NCI-H524 treated with DMSO at 0.1 percent for 48 hours (cell line): ENCODE measurements around the gene IL1RN.

ENCODE experiments used
- DNase-seq: peaks from one replicate; lab custom pipeline; 2025; lab: John Stamatoyannopoulos, UW

Gene IL1RN

DNA sequence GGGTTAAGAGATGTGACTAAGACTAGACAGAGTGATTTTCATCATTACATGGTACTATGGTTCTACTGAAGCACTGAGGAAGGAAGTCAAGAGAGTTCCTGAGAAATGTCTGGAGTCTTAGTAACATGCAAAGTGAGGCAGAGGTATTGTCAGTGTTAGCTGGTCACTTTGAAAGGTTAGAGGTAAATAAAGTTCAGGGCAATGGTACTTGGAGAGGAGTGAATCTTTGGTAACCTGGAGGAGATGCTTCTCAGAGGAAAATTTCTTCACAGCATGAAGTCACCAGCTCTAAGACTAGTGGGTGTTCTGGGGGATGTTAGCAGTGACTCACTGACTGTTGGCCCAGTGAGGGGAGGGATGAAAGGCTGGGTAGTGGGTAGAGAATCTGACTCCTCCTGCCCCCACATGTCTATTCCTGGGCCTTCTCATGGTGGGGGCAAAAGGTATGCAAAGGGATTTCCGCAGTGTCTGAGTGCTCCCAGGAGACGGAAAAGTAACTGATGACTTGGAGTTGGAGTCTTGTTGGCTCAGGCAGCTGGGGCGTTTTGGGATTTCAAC is 23.3 kb upstream of the IL1RN start:
- DNase-seq = no peak

DNA sequence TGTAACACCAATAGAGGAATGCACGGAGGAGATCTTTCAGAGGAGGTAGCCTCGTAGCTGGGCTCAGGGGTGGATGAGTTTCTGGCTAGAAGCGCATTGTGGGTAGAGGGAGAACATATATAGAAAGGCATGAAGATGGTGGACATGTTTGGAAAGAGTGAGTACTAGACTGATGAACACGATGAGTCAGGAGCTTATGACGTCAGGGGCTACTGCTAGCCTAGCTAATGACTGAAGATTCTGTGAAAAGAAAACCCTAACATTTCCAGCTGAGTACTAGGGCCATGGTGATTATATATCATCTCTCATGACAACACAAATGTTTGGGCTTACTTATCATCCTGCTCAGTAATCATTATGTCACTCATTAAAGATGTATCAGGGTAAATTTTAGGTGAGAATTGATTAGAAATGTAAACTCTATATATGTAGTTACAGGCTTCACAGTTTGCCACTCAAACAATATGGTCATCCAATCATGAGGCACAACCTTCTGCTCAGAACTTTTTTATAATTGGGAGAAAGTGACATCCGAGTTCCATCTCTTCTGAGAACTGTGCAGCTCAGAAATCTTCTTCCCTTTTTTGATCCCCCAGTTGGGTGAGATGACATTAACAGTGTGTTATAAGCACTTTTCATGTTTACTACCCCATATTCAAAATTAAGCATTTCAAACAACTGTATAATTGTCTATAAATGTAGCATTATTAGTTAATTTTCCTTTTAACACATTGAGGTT is 22.2 kb upstream of the IL1RN start:
- DNase-seq = no peak

DNA sequence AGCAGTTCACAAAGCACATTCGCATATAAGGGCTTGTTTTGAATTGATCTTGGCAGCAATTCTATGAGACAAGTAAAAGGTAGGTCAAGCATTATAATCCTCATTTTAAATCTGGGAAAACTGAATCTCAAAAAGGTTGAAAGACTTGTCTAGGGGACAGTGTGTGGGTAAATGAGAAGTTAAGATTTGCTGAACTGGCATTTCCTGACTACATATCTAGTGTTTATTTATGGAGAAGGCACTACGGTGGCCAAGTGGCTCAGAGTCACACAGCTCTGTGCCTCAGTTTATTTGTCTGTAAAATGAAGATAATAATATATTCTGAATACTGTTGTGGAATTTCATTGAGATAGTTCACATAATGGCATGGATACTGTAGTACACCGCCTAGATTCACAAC is 16.3 kb upstream of the IL1RN start:
- no peak for DNase-seq

DNA sequence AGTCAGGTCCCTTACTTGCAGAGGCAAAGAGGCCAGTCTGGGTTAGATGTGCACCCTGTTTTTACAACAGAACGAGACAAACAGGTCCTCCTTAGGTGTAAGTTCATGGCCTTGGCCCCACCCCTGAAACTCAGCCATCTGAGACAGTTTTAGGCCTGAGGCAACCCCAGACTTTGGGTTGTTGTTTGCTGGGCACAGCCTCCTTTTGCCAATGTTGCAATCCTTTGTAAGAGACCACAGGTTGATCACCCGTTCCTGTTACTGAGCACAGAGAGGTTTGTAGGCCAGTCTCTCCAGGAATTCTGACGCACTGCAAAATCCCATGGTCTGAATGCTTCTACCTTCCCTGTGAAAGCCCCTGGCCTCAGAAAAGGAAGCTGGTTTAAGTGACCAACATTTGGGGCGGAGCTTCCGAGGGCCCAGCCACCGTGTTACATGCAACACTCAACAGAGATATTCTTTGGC is 15.5 kb upstream of the IL1RN start:
- DNase-seq = no peak

DNA sequence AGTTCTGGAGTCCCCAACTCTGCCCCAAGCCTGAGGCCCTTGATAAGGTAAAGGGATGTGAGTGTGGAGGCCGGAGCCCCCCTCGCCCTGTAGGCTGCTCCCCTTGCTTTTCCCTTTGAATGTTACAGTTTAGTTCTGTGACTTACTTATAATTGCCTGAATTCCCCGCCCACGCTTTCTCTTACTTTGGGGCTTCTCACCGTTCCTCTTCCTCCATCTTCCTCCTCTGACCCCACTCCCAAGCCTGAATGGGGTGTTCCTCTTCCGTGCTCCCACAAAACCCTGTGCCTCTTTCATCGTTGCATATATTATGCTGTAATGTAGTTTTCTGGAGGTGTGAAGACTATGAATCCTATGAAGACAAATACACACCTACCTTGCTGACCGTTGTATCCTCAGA is 15.0 kb upstream of the IL1RN start:
- DNase-seq = no peak

- DNase-seq = no peak
Measured at GRCh38 chr2:113112871-113113270, 14.5 kb upstream of the IL1RN start.

- DNase-seq = no peak
Measured at GRCh38 chr2:113113807-113114206, 13.6 kb upstream of the IL1RN start.

GRCh38 chr2:113114224-113114945 is 13.0 kb upstream of the IL1RN start:
- DNase-seq = no peak

DNA sequence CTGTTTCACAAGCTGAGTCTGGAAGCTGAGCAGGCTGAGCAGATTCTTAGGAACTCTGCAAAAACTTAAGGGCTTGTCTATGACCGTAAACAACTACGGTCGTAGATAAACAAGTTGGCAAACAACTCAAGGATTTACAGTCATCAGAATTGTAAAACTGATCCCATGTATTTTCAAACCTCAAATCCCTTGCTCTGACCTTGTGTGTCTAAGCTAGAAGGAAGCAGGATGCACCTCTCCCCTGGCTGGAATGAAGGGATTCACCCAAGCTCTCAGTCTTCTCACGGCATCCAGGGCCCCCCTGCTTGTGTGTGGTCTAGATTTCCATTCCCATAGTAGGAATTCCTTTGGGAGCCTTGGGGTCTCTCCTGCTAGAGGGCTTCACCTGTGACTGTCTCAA is 12.4 kb upstream of the IL1RN start:
- no peak for DNase-seq

GRCh38 chr2:113116100-113116958 is 11.1 kb upstream of the IL1RN start:
- DNase-seq = no peak

DNA sequence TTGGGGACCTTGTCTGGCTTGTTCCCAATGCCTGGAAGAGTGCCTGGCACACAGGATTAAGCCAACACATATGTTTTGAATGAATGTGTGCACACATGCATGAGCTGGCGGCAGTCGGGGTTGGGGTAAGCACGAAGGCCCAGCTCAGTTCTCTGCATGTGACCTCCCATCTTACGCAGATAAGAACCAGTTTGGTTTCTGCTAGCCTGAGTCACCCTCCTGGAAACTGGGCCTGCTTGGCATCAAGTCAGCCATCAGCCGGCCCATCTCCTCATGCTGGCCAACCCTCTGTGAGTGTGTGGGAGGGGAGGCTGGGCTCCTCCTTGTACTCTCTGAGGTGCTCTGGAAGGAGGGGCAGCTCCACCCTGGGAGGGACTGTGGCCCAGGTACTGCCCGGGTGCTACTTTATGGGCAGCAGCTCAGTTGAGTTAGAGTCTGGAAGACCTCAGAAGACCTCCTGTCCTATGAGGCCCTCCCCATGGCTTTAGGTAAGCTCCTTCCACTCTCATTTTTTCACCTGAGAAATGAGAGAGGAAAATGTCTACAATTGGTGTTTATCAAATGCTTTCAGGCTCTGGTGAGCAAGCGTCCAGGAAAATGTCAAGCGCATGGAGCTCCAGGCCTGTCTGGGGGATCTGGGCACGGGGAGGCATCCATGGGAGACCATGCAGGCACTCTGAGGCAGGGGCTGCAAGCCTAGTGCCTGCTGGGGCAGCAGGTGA is 9.7 kb upstream of the IL1RN start:
- DNase-seq = no peak

DNA sequence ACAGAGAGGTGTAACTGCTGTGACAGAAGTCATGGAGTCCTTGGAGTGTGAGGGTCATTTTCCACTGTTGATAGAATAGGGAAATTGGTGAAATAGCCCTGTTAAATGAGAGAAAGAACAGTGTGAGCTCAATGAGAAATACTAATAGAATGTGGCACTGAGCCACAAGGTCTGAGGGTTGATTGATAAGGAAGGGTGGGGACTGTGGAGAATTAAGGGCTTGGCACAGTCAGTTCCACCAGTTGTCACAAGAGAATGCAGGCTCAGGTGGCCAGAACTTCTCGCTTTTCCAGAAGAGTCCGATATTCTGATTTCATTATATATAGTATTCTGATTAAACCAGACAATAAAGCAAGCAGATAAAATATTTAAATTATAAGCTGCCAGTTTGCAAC is 9.1 kb upstream of the IL1RN start:
- DNase-seq = no peak

GRCh38 chr2:113119111-113119510 is 8.3 kb upstream of the IL1RN start:
- DNase-seq = no peak

GRCh38 chr2:113120861-113121260 is 6.5 kb upstream of the IL1RN start:
- no peak for DNase-seq

DNA sequence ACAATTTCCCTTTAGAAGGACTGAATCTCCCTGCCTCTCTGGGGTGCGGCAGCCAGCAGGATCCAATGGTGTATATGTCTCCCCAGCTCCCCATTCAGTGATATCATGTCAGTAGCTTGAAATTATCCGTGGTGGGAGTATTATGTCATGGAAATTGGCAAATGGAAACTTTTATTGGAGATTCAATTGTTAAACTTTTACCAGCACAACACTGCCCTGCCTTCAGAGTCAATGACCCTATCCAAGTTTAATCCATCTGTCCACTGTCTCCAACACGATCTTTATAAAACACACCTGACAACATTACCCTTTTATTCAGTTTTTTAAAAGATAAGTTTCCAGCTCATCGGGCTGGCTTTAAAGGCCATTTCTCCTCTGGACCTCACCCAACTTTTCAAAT is 5.0 kb upstream of the IL1RN start:
- DNase-seq = no peak

DNA sequence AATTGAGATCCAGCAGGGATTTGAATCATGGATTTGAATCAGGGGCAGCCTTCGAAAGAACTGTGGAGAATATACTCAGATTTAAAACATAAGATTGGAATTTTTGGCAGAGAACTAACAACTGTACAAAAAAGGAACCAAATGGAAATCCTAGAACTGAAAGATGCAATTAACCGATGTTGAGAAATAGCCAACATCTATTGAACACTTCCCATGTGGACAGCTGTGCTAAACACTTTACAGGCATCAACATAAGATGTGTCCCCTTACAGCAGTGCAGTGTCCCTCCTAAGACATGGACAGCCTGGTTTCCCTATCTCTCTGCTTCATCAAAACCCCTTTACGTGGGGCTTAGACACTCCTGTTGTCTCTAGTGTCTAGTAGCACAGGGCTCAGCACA is 3.7 kb upstream of the IL1RN start:
- DNase-seq = no peak

GRCh38 chr2:113124181-113124961 is 3.0 kb upstream of the IL1RN start:
- DNase-seq = no peak

DNA sequence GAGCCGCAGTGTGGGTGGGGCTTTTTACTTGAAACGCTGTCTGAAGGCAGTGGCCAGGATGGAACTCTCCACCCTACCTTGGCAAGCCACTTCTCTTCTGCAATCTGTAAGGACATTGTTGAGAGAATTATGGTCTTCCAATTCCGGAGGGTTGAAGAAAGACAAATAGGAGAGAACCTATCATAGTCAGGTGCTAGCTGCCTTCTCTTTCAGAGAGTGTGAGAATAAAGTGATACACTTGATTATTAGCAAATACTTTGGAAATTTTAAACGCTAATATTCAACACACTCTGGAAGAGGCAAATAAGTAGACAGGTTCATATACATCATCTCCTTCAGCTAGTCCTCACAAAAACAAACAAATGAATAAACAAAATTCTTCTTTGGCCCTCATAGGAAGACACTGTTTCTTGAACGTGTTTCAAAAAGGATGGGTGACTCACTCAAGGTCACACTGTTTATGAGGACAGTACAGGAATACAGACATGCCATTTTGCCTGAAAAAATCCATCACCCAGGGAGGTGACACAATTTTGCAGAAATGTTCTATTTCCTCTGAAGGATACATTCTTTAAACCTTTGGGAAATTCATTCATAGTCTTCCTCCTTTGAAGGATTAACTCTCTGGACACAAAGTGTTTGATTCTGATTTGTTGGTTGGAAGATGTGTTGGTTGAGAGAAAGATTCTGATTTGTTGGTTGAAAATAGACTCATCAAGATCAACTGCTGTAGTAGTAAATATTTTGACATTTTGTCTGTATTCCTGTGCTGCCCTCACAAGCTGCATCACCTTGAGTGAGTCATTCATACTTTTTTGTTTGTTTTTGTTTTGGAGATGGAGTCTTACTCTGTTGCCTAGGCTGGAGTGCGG is 2.2 kb upstream of the IL1RN start:
- no peak for DNase-seq

DNA sequence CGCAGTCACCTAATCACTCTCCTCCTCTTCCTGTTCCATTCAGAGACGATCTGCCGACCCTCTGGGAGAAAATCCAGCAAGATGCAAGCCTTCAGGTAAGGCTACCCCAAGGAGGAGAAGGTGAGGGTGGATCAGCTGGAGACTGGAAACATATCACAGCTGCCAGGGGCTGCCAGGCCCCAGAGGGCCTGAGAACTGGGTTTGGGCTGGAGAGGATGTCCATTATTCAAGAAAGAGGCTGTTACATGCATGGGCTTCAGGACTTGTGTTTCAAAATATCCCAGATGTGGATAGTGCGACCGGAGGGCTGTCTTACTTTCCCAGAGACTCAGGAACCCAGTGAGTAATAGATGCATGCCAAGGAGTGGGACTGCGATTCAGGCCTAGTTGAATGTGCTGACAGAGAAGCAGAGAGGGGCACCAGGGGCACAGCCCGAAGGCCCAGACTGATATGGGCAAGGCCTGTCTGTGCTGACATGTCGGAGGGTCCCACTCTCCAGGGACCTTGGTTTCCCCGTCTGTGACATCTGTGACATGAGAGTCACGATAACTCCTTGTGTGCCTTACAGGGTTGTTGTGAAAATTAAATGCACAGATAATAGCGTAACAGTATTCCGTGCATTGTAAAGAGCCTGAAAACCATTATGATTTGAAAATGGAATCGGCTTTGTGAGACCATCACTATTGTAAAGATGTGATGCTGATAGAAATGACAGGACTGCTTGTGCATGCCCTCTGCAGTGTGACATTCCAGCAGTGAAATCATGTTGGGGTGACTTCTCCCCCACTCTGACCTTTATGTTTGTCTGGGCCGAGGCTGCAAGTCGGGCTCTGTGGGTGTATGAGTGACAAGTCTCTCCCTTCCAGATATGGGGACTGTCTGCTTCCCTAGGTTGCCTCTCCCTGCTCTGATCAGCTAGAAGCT is 510 bp downstream of the IL1RN start:
- no peak for DNase-seq
